ENCODE measurements around the gene IQCC.

IQCC gene

DNA sequence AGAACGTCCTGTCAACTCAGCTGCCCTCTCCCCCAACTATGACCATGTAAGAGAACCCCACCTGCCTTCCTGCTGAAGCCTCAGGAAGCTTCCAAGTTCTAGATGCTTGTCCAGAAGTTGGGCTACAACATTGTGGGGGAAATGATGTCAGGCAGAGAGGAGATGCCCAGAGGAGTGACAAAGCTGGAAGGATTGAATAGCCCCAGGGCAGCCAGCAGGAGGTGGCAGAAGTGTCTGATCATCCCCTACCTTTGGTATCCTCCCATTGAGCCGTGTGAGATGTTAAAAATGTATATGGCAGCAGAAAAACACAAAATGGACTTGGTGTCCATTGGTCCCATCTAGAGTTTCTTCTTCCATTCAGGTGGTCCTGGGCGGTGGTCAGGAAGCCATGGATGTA, 23.3 kb downstream of the IQCC start:
- DNase-seq: no peak

DNA sequence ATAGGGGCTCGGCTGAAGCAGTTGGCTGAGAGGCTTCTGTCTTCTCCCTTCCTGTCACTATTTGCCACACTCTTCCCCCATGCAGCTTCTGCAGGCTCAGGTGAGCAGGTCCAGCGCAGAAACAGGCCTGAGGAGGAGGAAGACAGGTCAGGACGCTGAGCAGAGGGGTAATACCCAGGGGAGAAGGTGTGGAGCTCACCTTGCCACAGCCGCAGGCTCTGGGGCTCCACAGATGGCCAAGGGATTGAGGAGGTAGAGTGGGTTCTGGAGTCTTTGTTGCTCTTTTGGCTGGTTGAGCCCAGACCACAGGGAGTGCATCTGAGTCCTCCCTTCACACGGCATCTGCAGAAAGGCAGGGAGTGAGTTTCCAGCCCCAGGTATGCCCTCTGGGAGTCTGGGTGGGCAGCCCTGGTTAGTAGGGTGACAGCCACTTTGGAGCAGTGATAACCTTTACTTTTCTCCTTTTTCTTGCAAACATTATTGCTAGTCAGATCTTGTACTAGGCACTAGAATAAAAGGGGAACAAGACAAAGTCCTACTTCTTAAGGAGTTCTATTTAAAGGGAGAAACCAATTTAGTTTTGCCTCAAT, 26.5 kb downstream of the IQCC start:
- DNase-seq: no peak

DNA sequence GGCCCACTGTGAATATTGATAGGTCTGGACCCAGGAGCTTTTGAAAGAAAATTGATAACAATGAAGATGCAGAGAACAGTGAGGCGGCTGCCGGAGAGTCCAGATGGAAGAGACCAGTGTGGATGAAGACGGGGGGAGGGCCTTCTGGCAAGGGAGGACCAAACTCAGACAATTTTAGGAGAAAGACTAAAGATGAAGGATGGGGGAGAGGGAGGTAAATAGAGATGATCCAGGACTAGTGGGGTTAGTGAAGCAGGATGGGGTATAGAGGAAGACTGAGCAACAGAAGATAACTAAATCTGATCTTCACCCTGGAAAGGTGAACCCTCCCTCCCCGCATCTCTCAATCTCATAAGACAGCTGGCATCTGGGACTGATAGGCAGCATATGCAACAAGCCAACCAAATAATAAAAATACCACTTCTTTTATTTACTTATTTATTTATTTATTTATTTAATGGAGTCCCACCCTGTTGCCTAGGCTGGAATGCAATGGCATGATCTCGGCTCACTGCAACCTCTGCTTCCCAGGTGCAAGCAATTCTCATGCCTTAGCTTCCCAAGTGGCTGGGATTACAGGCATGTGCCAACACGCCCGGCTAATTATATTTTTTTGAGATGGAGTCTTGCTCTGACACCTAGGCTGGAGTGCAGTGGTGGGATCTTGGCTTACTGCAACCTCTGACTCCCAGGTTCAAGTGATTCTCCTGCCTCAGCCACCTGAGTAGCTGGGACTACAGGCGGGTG, 27.3 kb downstream of the IQCC start:
- no peak for DNase-seq

DNA sequence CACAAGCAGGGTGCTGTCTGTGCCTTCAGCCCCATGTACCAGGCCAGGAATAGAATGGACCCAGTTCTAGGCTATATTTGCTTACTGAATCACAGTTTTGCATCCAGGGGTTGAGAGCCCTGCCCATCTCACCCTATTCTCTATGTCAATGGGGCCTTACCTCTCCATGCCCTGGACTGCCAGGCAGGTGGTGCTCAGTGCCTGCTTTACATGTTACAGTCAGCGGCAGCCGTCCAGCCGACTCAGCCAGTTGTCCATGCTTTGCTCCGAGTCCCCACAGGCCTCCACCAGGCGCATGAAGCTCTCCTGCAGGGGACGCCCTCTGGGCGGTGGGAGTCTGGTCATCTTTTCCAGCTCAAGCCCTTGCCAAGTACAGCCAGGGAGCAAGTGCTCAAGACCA, 29.3 kb downstream of the IQCC start:
- no peak for DNase-seq

DNA sequence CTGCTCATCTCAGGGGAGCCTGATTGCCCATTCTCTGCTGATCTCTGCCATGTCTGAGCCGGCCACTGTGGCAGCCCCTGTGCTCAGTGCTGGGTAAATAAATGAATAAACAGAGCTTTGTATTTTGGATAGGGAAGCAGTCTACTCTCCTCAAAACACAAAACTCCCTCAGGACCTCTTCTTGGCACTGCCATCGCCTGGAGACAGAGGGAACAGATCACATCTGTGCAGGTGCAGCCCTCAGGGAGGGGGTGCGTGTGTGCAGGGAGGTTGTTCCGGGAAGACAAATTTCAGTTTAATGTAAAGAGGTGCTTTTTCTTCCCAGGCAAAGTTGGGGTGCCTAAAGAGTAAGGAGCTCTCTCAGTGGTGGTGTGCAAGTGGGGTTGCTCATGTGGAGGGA, 33.9 kb downstream of the IQCC start:
- DNase-seq: no peak

DNA sequence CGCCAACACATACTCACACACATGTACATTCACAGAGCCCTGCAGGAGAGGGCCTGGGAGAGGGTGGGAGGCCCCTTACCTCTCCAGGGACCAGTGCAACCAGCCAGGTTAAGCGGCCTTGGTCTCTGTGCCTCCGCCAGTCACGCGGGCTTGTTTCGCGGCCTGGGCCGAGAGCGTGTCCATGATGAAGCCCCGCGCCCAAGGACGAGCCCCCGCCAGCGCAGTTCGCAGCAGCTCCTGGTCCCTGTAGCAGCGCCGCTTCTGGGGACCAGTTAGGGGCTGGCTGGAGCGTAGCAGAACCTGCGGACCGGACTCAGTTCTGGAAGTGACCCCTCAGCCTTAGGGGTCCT, 34.3 kb downstream of the IQCC start:
- no peak for DNase-seq

DNA sequence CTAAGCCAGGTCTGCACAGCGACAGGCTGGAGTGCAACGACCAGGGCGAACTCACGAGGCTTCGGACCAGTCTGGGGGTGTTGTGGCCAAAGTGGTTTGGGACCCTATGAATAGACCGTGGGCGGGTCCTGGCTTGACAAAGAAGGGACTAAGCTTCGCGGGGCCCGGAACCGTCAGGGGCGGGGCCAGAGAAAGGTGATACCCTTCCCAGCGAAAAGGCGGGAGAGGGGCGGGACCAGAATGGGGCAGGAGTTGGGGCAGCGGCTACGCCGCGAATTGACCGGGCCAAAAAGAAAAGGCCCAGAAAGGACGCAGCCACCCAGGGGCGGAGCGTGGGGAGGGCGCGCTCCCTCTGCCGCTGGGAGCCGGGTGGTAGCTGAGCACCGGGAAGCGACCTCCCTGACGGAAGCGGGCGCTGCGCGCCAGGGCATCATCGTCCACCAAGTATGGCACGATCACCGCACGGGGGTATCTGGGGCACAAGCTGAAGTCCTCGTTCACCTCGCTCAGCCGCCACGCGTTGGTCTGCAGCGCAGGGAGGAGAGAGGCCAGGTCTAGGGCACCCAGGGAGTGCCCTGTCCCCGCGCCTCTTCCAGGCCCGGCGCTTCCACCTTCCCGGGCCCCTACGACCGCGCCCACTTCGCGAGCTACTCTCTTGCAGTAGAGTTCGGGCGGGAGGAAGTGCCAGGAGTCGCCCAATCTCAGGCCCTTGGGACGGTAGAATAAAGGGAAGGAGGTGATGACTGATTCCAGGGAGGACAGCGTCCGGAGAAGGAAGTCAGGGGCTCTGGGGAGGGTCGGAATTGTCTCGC, 34.9 kb downstream of the IQCC start:
- peak; percentile 26 for DNase-seq

DNA sequence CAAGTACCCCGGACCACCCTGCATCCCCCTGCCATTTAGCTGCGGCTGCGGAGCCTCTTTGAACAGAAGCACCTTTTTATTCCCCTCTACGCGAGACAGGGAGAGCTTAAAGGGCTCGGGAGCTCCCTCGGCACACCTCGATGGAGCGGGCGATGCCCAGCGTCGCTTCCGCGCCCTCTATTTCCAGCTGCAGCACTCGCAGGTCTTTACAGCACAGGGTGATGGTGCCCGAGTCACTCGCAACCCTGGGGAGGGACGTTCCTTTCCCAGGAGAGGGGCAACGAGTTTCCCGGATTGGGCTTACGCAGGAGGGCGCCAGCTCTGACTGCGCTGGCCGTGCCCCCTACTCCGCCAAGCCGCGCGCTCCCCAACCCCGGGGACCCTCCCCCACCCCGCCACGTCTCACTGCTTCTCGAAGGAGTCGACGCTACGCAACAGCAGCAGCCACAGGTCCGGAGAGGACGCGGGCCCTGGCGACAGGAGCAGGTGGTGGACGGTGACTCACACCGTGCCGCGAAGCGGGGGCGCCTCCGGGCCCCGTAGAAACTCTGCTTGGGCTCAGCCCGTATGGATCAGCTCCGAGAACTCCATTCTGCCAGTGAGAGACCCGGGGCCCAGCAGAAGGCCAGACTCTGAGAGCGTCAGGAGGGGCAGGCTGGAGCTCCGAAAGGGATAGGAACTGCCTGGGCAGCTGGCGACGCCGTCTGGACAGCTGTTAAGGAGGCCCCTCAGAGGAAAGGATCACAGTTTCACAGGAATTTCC, 35.7 kb downstream of the IQCC start:
- DNase-seq: no peak

DNA sequence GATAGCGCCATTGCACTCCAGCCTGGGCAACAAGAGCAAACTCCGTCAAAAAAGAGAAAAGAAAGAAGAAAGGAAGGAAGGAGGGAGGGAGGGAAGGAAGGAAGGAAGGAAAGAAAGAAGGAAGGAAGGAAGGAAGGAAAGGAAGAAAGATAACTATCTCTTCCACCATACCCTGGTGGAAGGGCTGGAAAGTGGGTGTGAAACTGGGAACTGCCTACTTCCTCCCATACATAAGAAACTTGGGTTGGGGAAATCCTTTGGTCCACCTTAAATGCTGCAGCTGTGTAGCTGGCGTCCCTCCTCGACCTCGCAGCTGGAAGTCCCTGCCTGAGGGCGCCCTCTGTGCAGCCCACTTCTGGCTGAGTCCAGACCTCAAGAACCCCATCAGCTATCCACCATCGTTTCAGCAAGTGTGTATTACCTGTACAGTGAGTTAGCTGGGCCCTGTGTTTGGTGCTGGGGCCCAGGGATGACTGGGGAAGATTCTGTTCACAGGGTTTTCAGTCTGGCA, 36.9 kb downstream of the IQCC start:
- DNase-seq: no peak

DNA sequence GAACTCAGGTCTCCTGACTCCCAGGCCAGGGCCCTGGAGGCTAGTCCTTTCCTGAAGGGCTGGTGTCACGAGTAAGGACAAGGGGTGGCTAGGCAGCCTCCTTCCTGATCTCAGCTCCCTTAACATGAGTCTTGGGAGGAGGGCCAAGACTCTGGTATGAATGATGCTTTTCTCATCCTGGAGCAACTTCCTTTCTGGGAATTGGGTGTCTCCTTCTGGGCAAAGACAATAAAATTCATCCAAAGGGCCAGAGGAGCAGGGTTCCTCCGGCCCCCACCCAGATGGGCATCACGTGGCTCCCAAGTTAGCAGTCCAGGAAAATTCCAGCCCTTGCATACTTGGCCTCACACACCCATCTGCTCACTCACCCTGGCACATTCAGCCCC, 41.4 kb downstream of the IQCC start, which contains the start of gene FAM167B:
Gene FAM167B, plus strand, starts transcription at position 335 of the 386 bp plus-strand sequence. CDS start 200 bp downstream, outside the sequence.
- DNase-seq: no peak

DNA sequence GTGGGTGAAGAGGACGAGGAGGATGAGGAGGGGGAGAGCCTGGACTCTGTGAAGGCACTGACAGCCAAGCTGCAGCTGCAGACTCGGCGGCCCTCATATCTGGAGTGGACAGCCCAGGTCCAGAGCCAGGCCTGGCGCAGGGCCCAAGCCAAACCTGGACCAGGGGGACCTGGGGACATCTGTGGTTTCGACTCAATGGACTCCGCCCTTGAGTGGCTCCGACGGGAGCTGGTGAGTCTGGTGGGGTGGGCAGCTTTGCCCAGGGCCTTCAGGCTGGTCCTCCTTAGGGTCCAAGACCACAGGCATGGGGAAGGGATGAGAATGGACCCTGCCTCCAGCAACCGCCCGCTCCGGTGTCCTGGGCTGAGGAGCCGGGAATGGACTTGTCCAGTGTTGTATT, 42.0 kb downstream of the IQCC start:
- DNase-seq: no peak

DNA sequence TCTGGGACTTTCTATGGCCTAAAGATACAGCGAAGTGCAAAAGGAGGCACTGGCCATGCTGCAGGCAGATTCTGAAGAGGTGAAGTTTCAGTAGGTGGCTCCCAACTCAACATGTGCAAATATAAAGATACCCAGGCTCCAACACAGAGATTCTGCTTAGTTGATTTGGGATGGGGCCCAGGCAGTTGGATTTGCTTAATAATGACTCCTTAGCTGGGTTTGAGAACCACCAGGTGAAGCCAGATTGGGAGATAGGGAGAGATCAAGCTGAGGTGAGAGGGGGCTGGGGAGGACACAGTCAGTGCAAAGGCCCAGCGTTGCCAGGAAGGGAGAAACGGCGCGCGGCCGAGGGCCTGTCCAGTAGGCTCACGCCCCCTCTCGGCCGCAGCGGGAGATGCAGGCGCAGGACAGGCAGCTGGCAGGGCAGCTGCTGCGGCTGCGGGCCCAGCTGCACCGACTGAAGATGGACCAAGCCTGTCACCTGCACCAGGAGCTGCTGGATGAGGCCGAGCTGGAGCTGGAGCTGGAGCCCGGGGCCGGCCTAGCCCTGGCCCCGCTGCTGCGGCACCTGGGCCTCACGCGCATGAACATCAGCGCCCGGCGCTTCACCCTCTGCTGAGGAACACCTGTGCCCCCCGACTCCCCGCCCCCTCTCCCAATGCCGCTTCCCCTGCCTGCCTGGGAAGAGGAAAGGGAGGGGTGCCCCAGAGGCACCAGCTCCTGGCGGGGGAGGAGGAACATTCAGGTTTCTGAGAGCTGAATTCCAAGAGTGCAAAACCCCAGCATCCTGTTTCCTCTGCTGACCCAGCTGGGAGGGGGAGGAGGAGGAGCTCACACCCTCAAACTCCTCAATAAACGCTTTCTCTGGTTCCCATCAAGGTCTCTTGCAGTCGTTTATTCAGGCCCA, 42.8 kb downstream of the IQCC start:
- peak; percentile 21 for DNase-seq

DNA sequence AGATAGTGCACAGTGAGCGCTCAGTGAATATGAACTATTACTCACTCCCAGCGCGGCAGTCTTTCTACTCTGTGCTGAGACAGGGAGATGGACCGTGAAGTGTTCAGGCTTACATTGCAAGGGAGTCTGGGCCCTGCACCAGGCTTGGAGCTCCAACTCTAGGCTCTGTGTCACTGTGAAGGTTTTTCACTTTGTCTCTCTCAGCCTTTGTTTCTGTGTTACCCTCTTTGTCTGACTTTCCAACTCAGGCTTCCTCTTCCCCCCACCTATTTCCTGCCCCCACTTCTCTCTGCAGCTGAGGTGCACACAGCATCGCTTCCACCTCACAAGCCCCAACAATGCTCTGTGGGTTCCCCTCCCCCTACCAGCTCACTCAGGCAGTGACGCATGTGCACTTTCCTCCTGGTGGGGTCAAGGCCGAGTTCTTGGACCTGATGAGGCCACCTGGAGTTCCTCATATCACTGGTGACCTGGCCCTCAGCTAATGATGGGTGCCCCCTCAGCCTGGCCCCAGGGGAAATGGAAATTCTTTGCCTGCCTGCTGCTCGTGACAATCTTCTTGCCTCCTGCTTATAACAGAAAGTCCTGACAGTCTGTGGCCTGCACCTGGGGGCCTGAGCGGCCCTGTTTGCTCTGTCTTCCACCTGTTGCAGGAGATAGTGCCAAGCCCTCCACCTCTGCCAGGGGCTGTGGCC, 44.5 kb downstream of the IQCC start:
- no peak for DNase-seq

DNA sequence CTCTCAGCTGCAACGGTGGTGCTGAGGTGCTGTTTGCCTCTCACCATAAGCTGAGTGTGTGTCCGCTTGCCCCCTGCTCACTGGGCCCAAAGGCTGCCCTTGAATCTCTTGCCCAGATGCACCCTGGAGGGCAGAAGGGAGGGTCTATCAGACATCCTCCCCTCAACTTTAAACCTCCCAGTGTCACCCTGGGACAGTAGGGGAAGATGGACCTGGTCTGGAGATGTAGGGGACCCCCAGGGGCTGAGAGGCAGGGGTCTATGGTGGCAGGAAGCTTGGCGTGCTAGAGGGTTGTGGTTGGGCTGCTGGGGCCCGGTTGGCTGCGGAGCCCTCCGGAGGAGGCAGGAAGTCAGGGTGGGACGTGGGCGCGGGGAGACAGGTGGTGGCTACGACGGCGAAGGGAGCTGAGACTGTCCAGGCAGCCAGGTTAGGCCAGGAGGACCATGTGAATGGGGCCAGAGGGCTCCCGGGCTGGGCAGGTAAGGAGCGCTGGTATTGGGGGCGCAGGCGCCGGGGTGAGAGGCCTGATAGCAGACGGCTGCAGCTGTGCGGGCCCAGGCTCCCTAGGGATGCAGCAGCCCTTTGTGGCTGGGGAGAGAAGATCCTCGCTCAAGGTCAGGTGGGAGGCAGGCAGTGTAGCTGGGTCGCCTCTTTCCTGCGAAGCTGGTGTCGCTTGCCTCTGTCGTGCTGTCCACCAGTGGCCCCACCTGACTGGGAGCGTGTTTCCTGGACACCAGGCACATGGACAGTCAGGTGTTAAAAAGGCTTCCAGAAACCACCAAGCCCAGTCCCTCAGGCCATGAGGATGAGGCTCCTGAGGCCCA, 45.6 kb downstream of the IQCC start, which contains the start of gene LCK:
Gene LCK, plus strand, starts transcription at position 373 of the 824 bp plus-strand sequence. CDS start 23,065 bp downstream, outside the sequence.
- no peak for DNase-seq

DNA sequence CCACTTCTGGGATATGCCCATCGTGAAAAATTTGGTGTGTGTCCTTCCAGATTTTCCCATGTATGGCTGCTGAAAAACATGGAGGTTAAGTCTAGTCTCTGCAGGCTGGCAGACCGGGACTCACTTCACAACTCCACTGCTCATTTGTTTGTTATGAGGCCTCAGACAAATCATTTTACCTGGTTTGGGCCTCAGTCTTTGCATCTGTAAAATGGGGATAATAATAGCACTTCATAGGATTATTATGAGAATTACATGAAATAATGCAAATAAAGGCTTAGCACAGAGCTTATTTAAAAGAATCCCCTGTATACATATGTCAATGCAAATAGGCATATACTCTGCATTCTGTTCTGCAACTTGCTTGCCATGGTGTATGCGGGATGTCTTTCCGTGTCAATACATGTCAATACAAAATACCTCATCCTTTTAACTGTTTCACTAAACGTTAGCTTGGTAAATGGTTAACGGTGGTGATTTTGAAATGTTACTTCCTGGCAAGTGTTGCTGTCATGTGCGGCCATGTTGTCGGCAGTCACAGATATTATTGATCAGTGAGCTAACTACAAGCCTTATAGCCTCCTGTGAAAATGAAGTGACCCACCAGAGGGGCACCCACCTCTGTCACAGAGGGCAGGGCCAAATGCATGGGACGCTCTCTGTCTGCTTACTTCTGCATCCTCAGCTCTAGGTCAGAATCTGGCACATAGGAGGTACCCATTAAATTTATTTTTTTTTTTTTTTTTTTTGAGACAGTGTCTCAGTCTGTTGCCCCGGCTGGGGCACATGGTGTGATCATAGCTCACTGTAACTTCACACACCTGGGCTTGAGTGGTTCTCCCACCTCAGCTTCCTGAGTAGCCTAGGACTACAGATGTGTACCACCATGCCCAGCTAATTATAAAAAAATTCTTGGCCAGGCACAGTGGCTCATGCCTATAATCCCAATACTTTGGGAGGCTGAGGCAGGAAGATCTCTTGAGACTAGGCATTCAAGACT, 49.9 kb downstream of the IQCC start:
- DNase-seq: no peak

DNA sequence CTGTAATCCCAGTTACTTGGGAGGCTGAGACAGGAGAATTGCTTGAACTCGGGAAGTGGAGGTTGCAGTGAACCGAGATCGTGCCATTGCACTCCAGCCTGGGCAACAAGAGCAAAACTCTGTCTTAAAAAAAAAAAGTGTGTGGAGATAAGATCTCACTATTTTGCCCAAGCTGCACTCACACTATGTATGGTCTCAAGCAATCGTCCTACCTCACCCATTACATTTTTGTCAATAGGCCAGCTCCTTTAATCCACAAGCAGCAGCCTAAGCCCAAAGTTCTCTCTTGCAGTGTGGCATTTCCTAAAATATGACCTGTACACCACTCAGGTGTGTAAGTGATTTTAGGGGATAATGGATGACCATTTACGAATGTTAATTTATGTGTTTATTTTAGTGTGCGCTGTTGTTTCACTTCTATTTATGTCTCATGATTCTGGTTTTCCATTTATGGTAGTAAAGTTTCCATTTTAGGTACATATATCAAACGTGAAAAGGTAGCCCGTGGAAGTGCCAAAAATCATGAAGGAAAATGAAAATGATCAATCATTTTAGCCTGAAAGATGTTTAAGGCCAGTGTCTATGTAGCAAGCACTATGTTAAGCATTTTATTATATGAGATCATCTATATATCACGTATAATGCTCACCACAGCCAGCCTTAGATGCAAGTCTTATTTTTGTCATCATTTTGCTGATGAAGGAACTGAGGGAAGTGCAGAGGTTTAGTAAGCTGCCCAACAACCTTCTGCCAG, 51.2 kb downstream of the IQCC start:
- no peak for DNase-seq

DNA sequence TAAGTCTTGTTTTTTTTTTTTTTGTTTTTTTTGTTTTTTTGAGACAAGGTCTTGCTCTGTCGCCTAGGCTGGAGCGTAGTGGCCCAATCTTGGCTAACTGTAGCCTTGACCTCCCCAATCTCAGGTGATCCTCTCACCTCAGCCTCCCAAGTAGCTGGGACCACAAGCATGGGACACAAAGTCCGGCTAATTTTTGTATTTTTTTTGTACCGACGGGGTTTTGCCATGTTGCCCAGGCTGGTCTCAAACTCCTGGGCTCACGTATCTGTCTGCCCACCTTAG, 51.7 kb downstream of the IQCC start:
- no peak for DNase-seq

All from NCI-H1694 (cell line).